ENCODE results near the gene SNRNP48.
A peak's percentile ranks its signal among the peaks of the same experiment; 100 is the strongest.

SNRNP48 gene, protein sequence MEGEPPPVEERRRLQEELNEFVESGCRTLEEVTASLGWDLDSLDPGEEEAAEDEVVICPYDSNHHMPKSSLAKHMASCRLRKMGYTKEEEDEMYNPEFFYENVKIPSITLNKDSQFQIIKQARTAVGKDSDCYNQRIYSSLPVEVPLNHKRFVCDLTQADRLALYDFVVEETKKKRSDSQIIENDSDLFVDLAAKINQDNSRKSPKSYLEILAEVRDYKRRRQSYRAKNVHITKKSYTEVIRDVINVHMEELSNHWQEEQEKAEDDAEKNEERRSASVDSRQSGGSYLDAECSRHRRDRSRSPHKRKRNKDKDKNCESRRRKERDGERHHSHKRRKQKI

DNA sequence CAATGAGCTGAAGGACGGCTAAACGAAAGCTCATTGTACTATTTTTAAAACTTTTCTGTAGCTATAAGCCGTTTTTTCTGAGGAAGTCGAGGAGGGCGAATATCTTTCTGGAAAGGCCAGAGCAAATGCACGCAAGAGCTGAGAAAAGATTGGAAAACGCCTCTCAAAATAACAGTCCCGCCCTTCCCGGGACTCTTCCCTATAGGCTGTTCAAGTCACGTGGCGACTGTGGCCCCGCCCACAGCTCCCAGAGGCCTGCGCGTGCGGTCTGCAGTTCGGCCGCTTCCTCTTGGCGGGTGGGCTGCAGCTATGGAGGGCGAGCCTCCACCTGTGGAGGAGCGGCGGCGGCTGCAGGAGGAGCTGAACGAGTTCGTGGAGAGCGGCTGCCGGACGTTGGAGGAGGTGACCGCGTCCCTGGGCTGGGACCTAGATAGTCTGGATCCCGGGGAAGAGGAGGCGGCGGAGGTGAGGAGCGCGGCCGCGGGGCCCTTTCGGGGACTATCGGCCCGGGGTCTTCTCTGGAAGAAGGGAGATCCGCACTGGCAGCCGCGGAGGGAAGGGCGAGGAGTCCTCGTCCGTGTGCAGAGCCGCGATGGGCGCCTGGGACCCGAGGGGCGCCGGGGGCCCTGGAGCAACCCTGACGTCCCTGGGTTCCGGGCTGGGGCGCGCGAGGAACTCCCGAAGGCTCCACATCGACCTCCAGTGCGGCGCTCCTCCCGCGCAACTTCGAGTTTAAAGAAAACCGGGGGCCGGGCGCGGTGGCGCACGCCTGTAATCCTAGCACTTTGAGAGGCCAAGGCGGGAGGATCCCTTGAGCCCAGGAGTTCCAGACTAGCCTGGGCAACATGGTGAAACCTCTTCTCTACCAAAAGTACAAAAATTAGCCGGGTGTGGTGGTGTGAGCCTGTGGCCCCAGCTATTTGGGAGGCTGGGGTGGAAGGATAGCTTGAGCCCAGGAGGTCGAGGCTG lies at the start of gene SNRNP48:
Gene SNRNP48, plus strand, starts transcription at position 250 of the 969 bp plus-strand sequence. Its CDS starts 60 bp downstream, at position 310.
- DNase-seq (ENCODE audit: low read depth, low spot score), result peak; percentile 95

DNA sequence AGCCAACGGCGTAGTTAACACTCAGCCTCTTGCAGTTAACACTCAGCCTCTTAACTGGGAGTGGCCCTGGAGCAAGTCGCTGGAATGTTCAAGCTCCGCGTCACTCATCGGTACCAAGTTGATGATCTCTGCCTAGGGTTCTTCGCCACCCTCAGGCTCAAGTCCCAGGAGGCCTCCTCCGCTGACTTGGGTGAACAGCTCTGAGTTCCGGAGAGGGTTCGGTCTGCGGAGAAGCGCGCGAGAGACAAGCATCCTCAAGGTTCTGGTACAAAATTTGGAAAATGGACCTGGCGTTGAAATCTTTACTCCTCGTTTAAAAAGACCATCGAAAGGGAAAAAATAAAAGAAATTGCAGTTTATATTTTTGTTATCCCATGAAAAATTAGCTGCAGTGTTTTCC lies 49.4 kb upstream of the SNRNP48 start:
- DNase-seq (ENCODE audit: low read depth, low spot score), result peak; percentile 89

DNA sequence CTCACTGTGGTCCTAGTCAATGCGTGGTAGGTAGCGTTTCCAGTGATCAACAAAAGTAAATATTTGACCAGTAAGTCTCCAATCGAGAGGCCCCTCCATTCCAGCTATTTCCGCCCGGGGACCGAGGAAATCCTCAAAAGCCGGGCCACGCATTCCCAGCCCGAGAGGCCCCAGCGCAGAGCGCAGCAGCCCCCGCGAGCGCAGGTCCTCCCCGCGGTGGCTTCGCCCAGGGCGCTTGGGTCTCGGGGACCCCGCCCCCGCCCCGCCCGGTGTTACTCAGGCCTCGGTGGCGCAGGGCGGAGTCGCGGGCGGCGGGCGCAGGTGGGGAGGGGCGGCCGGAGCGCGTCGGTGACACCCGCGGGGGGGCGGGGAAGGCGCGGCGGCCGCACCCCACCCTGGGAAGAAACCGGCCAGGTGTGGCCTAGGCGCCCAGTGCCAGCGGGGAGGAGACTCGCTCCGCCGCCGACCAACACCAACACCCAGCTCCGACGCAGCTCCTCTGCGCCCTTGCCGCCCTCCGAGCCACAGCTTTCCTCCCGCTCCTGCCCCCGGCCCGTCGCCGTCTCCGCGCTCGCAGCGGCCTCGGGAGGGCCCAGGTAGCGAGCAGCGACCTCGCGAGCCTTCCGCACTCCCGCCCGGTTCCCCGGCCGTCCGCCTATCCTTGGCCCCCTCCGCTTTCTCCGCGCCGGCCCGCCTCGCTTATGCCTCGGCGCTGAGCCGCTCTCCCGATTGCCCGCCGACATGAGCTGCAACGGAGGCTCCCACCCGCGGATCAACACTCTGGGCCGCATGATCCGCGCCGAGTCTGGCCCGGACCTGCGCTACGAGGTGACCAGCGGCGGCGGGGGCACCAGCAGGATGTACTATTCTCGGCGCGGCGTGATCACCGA lies 48.6 kb upstream of the SNRNP48 start, which contains the start of gene DSP:
Gene DSP, plus strand, starts transcription at position 497 of the 890 bp plus-strand sequence. Its CDS starts 245 bp downstream, at position 742.
- DNase-seq (ENCODE audit: low read depth, low spot score), result peak; percentile 85

DNA sequence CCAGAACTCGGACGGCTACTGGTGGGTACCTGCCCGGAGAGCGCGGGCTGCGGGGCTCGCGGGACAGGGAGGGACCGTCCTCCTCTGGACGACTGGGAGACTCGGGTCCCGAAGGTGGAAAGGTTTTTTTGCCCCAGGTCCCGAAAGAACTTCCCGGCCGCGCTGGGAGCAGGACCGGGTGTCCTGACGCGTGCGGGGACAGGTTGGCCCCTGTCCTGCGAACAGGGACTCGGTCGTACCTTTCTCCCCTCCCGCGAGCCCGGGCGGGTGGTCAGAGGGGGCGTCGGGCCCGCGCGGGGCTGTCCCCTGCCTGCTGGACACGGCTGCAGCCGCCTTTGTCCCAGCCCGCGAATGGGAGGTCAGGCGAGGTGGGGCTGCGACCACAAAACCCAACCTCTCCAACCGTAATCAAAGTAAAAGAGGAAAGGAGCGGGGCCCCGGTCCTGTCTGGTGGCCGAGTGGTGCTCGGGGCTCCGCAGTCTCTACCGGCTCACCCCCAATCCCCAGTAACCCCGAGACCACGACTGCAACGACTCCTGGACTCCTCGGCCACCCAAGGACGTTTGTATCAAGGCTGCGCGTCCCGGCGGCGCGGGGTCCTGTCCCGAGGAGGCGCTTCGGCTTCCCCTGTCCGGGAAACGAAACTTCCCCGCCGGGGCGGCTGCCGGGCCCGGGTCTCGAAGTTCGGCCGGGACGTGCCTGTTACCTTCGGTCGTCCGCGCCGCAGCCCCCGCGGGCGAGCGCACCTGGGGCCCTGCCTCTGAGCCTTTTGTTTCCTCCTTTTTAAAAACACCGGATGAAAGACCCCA lies 47.7 kb upstream of the SNRNP48 start:
- no peak for DNase-seq (ENCODE audit: low read depth, low spot score)

DNA sequence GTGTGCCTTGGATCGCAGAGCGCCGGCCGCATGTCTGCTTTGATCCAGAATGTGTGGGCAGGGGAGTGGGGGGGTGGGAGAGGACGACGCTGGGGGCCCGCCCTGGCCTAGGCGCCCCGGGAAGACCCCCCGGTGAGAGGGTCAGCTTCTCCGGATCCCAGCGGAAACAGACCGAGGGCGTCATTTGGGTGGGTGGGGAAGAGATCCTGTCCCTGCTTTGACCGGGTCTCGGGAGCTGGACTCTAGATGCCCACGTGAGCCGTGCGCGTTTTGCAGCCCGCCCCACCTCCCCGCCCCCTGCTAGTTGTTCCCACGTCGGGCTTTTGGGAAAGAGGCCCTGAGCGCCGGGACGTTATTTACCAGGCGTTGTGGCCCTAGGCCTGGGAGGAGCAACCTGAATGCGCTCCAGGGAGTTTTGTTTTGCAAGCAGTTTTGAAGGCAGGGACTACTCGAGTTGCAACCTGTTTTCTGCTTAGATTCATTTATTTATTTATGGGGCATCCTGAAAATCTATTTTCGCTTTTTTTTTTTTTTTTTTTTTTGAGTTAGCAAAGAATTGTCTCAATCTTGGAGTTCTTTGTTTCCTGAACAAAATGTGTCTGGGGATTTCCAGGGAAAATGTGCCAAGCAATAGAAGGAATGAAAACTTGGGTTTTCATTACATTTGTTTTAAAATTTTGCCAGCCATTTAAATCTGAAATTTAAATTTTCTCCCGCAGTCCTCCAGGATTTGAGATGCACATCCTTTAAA lies 46.9 kb upstream of the SNRNP48 start:
- peak; percentile 93 for DNase-seq (ENCODE audit: low read depth, low spot score)

DNA sequence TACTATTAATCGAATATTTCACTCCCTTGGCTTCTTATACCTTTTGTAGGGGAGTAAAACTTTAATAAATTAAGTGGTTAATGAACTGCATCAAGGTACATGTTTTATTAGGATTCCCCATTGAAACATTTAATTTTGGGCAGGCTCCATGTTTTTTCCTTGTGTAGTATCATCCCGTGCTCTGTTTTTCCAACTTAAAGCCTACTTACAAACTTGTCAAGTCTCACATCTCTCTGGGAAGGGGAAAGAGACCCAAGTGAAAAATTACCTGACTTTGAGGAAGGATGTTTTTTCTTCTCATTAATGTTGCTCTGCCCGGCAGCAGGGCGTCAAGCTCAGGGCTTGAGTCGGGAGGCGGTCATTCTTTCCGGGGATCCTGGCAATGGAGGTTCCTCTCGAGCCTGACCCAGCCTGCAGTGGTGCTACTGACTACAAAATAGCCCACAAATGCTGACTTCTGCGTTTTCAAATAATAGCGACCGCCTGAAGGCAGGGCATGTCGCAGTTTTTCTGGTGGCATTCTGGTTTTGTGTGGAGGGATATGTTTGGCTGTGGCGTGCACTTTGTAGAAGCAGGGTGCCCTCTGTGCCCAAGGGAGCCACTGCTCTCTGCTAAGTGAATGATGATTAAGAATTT lies 46.1 kb upstream of the SNRNP48 start:
- peak; percentile 55 for DNase-seq (ENCODE audit: low read depth, low spot score)

DNA sequence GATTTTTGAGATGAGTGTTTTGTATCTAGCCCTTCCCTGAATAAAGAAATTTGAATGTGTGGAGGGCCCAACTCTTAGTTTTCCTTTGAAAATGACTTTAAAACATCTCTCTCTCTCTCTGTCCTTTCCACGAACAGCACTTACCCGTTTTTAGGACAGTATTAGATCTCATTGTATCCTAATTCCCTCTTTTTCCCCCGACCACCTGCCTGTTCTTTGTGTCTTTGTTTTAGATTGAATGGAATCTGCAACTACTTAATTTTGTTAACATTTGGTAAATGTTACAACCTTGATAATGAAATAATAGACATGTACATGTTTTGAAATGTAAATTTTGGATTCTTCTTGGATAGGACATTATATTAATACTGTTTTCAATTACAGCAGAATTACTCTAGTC lies 45.4 kb upstream of the SNRNP48 start:
- DNase-seq (ENCODE audit: low read depth, low spot score), result no peak

DNA sequence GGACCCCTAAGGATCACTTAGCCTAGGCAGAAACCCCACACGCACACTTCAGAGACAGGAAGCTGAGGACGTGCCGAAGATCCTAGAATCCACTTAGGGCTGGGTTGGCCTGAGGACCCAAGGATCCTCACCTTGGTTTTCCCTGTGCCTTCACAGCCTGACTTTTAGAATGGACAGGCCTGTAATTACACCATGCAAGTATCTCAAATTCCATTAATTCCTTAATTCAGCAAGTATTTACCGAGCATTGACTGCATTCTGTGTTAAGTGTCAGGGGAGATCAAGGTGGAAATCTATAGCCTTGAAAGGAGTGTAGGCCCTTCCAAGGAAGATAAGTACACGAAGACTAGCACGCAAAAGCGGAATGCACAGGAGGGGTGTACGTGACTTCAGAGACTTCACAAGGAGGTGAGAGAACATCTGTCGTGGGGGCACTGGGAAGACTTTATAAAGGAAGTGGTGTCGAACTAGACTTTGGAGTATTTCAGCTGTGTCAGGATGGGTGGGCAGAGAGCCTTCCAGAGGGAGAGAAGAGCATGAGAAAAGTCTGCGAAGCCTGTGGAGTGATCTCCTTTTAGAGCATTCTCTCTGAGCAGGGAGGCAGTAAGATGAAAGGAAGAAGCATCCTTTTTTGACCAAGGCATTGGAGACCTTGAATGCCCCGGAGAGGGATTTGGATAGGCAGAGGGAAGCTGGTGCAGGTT lies 44.5 kb upstream of the SNRNP48 start:
- DNase-seq (ENCODE audit: low read depth, low spot score), result peak; percentile 46

DNA sequence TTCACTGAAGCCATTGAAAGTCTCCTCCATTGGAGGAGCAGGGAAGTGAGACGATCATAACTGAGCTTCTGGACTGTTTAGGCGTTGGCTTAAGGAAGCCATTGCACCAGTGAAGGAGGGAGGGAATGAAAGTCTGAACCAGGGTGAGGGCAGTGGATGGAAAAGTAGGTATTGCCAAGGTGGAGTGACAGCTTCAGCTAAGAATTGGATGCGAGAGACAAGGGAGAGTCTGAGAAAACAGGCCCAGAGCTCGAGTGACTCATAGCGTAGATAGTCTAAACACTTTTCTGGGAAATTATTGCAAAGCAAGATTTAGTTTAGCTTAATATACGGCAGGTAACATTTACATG lies 44.0 kb upstream of the SNRNP48 start:
- DNase-seq (ENCODE audit: low read depth, low spot score), result peak; percentile 40

DNA sequence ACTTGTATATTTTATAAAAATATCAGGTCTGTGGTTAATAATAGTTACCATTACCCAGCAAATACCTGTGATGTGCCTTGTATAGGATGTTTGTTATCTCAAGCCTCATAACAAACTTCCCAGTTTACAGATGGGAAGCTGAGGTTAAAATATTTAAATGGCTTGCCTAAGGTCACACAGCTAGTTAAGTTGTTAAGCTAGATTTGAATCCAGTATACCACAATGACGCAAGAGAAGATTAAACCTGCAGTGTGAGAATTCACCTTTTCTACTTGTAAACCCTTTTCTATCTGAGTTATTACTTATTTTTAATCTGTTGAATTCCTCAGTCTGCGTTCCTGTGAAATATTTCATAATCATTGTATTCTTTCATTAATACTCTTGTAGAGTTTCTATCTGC lies 43.6 kb upstream of the SNRNP48 start:
- DNase-seq (ENCODE audit: low read depth, low spot score), result no peak

DNA sequence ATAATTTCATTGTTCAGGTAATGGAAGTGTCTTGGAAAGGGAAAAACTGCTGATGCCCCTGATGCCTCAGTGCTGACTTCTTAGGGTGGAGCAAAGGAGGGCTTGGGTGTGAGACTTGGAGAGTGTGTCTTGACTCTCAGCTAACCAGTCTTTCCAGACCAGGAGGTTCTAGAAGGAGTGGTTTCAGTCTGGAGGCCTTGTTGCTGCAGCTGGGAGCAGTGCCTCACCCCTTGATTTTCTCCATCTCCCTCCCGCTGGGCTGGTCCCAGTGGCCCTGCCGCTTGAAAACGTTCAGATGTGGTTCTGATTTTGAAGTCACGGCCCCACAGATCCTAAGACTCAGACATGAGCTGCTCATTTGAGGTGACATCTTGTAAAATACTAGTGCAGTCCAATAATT lies 43.1 kb upstream of the SNRNP48 start:
- DNase-seq (ENCODE audit: low read depth, low spot score), result peak; percentile 63

DNA sequence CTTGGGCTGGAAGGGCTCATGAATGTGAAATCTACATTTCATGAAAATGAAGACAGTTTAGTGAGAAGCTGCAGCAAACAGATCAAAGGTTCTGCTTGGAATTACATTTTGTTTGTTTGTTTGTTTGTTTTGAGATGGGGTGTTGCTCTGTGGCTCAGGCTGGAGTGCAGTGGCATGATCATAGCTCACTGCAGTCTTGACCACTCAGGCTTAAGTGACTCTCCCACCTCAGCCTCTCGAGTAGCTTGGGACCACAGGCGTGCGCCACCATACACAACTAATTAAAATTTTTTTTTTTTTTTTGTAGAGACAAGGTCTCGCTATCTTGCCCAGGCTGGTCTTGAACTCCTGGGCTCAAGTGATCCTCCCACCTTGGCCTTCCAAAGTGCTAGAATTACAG lies 42.7 kb upstream of the SNRNP48 start:
- DNase-seq (ENCODE audit: low read depth, low spot score), result no peak

DNA sequence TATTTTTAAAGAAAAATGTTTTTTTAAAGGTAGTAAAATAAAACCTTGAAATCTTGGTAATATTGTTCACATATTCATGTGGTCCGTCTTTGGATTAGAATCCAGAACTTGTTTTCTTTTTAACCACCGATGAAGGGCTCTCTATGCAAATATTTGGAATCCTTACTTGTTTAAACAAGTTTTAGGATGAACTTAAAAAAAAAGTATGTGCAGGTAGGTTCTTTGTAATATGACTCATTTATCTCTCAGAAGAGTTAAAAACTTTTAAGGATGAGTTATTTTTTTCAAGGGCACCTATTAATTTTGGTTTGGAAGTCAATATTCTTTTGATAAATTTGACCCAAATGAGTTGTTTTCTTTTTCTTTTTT lies 39.6 kb upstream of the SNRNP48 start:
- no peak for DNase-seq (ENCODE audit: low read depth, low spot score)

DNA sequence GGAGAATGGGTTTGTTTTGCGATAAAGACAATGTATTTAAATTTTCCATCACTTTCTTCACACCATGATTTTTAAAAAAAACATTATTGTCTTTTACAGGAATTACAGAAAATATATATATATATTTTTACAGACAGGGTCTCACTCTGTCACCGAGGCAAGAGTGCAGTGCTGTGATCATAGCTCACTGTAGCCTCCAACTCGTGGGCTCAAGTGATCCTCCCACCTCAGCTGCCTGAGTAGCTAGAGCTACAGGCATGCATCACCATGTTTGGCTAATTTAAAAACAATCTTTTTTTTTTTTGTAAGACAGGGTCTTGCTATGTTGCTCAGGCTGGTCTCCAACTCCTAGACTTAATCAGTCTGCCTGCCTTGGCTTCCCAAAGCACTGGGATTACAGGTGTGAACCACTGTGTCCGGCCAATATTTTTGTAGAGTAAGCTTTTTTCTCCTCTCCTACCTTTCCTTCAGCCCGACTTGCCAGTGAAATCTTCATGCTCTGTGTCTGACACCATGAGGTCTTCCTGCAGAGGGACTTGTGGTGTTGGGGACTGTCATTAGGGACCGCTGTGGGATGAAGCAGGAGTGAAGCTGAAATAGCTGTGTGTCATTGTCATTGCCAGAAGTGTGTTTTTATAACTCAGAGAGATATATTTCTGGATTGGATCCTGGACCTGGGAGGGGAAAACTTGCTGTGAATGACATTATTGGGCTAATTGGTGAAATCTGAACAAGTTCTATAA lies 35.3 kb upstream of the SNRNP48 start:
- DNase-seq (ENCODE audit: low read depth, low spot score), result no peak

DNA sequence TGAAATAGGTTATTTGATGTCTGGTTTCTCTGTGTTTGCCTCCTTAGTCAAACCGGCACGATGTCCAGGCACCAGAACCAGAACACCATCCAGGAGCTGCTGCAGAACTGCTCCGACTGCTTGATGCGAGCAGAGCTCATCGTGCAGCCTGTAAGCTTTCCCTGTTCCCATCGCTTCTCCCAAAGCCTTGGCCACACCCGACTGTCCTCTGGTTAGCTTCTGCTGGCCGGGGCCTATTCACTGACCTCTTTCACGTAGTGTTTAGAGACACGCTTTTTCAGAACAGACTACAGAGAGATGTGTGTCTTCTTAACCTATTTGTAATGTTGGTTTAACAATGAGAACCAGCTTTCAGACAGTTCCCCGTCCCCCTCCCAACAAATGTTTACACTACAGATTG lies 34.3 kb upstream of the SNRNP48 start:
- no peak for DNase-seq (ENCODE audit: low read depth, low spot score)

DNA sequence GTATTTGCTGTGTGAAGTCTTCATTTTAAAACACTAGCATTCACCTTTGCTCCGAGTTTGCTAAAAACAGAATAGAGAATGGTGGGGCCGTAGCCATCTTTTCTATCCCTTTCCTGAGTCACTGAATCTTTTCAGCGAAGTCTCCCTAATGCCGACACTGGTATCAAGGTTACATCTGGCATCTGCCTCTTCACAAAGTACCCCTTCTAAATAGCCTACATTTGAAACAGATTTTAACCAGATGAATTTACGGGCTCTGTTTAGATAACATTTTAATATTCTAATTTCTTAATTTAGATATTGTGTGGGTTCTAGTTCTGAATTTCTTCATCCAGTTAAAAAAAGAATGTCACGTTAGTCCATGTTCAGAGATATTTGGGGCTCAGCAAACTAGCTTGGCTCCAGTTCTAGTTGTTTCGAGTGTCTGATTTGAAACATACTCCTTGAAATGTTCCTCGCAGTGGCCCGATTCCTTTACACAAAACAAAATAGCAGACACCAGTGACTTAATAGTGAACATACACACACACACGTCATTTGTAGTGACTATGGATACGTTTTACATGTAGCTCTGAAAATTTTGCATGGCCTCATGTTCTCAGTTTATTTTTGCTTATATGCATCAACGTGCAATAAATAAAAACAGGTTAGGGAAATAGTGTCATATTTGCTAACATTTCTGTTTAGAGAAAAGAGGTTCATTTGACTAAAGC lies 33.4 kb upstream of the SNRNP48 start:
- DNase-seq (ENCODE audit: low read depth, low spot score), result no peak

DNA sequence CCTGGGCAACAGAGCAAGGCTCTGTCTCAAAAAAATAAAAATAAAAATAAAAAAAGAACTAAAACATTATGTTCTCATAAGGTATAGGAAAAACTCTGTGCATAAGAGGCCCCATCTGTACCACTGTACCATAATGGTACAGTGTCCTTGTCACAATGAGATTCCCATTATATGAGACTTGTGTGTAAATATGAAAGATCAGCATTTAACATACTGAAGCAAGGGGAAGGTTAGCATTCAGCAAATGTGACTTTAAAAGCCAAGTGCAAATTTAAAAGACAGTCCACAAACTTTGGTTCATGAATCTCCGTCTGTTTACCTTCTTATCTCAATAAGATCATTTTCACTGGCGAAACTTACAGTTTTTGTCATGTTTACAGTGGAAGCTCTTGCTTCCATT lies 32.3 kb upstream of the SNRNP48 start:
- no peak for DNase-seq (ENCODE audit: low read depth, low spot score)

DNA sequence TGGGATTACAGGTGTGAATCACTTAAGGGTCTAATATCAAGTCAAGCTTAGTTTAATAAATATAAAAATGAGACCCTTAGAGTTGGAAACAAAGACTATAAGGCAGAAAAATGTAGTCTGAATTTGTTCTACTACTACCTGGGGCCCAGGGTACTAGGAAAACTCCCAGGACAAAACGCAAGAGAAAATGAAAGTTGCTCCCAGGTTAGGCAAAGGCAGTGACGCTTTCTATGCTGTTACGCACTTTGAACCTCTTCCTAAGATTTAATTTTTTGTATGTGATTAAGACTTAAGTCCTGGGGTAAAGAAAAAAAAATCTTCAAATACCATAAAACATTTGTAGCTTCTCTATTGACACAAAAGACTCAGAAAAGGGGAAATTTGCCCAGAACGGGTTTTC lies 31.2 kb upstream of the SNRNP48 start:
- no peak for DNase-seq (ENCODE audit: low read depth, low spot score)

All from ELF-1 (cell line).